HEK293 (cell line): ENCODE data around the gene CD2AP.

Experiments used
- CTCF ChIP-seq: fragments of 450-650 bp; formaldehyde crosslinking; IDR thresholded peaks from 2 replicates; pipeline ENCODE4 v1.5.1; 2016; ENCODE audit warnings: missing biosample characterization, missing genetic modification characterization
- EGR2 ChIP-seq: fragments of 450-650 bp; formaldehyde crosslinking; IDR thresholded peaks from 2 replicates; pipeline ENCODE4 v1.5.1; 2016; ENCODE audit warnings: low read depth, missing biosample characterization, missing genetic modification characterization
- ELK4 ChIP-seq: IDR thresholded peaks from 2 replicates; pipeline ENCODE4 v1.6.1; 2011; ENCODE audit warnings: mild to moderate bottlenecking, low read depth, low read length, borderline replicate concordance
- KLF10 ChIP-seq: fragments of 450-650 bp; IDR thresholded peaks from 2 replicates; pipeline ENCODE4 v1.5.1; 2018; ENCODE audit warnings: missing biosample characterization, mild to moderate bottlenecking, missing genetic modification characterization
- MZF1 ChIP-seq: fragments of 450-650 bp; formaldehyde crosslinking; IDR thresholded peaks from 2 replicates; pipeline ENCODE4 v1.5.1; 2017; ENCODE audit warnings: missing biosample characterization, missing genetic modification characterization, borderline replicate concordance
- PATZ1 ChIP-seq: fragments of 450-650 bp; formaldehyde crosslinking; IDR thresholded peaks from 2 replicates; pipeline ENCODE4 v1.5.1; 2016; ENCODE audit warnings: missing biosample characterization, missing genetic modification characterization
- SP2 ChIP-seq: fragments of 450-650 bp; formaldehyde crosslinking; IDR thresholded peaks from 2 replicates; pipeline ENCODE4 v1.5.1; 2016; ENCODE audit warnings: missing biosample characterization, missing genetic modification characterization
- ZBTB1 ChIP-seq: fragments of 450-650 bp; formaldehyde crosslinking; IDR thresholded peaks from 2 replicates; pipeline ENCODE4 v1.5.1; 2016; ENCODE audit warnings: missing biosample characterization, missing genetic modification characterization
- ZNF140 ChIP-seq: fragments of 450-650 bp; formaldehyde crosslinking; IDR thresholded peaks from 2 replicates; pipeline ENCODE4 v1.5.1; 2016; ENCODE audit warnings: missing biosample characterization, missing genetic modification characterization
- ZNF214 ChIP-seq: fragments of 450-650 bp; formaldehyde crosslinking; IDR thresholded peaks from 2 replicates; pipeline ENCODE4 v1.5.1; 2017; ENCODE audit warnings: missing biosample characterization, mild to moderate bottlenecking, missing genetic modification characterization, borderline replicate concordance
- ZSCAN4 ChIP-seq: fragments of 450-650 bp; formaldehyde crosslinking; IDR thresholded peaks from 2 replicates; pipeline ENCODE4 v1.5.1; 2017; ENCODE audit warnings: missing biosample characterization, missing genetic modification characterization

GRCh38 chr6:47455533-47456209 is 21.9 kb upstream of the CD2AP start:
- TF ChIP-seq ZNF214, result no peak
- no peak for TF ChIP-seq EGR2 (tag by site-specific recombination)
- no peak for TF ChIP-seq SP2 (tag by site-specific recombination)
- TF ChIP-seq CTCF (tag by site-specific recombination), result no peak
- no peak for TF ChIP-seq ZSCAN4 (tag by site-specific recombination)
- TF ChIP-seq ZBTB1, result no peak
- TF ChIP-seq KLF10 (tag by site-specific recombination), result no peak
- TF ChIP-seq ELK4, result no peak
- TF ChIP-seq ZNF140 (tag by site-specific recombination), result no peak
- no peak for TF ChIP-seq PATZ1
- TF ChIP-seq MZF1, result no peak
